NB4 (cell line): ENCODE results near the gene EPHA6.

Experiments used
- POLR2A ChIP-seq: IDR thresholded peaks from 2 replicates; pipeline ENCODE4 v1.6.1; 2011; ENCODE audit warnings: mild to moderate bottlenecking; ENCODE audit not compliant: insufficient read length; ENCODE audit errors: extremely low read depth
- TF ChIP-seq, protein P1 (sequence below): IDR thresholded peaks from one replicate; pipeline ENCODE4 v1.5.1; 2012; ENCODE audit warnings: low read depth, low read length

DNA sequence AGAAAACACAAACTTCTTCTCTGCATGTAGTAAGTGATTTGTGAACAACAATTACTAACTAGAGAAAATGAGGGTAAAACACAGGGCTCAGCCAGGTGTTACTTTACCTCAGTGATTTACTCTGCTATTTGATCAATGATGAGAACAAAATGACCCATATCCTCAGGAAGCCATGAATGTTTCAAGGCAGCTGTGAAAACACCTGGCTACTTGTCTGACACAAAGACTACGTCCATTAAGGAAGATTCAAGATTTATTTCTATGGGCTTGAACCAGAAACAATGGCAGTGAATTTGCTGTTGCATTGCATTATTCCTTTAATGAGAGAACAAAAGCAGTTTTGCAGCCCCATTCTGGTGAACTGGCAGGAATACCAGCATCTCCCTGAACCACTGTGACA is 575.5 kb downstream of the EPHA6 start:
- TF ChIP-seq, protein P1, sequence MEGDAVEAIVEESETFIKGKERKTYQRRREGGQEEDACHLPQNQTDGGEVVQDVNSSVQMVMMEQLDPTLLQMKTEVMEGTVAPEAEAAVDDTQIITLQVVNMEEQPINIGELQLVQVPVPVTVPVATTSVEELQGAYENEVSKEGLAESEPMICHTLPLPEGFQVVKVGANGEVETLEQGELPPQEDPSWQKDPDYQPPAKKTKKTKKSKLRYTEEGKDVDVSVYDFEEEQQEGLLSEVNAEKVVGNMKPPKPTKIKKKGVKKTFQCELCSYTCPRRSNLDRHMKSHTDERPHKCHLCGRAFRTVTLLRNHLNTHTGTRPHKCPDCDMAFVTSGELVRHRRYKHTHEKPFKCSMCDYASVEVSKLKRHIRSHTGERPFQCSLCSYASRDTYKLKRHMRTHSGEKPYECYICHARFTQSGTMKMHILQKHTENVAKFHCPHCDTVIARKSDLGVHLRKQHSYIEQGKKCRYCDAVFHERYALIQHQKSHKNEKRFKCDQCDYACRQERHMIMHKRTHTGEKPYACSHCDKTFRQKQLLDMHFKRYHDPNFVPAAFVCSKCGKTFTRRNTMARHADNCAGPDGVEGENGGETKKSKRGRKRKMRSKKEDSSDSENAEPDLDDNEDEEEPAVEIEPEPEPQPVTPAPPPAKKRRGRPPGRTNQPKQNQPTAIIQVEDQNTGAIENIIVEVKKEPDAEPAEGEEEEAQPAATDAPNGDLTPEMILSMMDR, result no peak
- TF ChIP-seq POLR2A, result no peak
